Neural progenitor cell (in vitro differentiated cells): ENCODE results near the gene EPN2. TPM values are rescaled to one million over a fixed set of nuclear protein-coding genes. Genes with fewer than 3 reads are reported as not detected.

ENCODE experiments used
- DNase-seq: peaks from one replicate; pipeline ENCODE4 v3.0.0-alpha.2; 2016; ENCODE audit warnings: low spot score
- H2AFZ ChIP-seq: fragments of 200-600 bp; sonication (generic); replicated peaks from 2 replicates; pipeline ENCODE4 v1.6.1; 2016; ENCODE audit warnings: antibody characterized with exemption
- H3F3A ChIP-seq: fragments of 200-600 bp; sonication (generic); 2 replicates; pipeline ENCODE4 v1.6.1; 2016; ENCODE audit warnings: antibody characterized with exemption, low read depth
- H3K27ac ChIP-seq: fragments of 200-600 bp; sonication (generic); 2 replicates; pipeline ENCODE4 v1.5.1; 2016; ENCODE audit warnings: mild to moderate bottlenecking
- H3K27me3 ChIP-seq: fragments of 200-600 bp; sonication (generic); 2 replicates; pipeline ENCODE4 v1.6.1; 2016; ENCODE audit warnings: mild to moderate bottlenecking, moderate library complexity
- H3K36me3 ChIP-seq: fragments of 200-600 bp; sonication (generic); 2 replicates; pipeline ENCODE4 v1.5.1; 2016
- H3K4me1 ChIP-seq: fragments of 200-600 bp; sonication (generic); 2 replicates; pipeline ENCODE4 v1.6.1; 2016; ENCODE audit warnings: mixed run types
- H3K4me2 ChIP-seq: fragments of 200-600 bp; sonication (generic); 2 replicates; pipeline ENCODE4 v1.6.1; 2016
- H3K4me3 ChIP-seq: fragments of 200-600 bp; sonication (generic); 2 replicates; pipeline ENCODE4 v1.5.1; 2016
- H3K79me2 ChIP-seq: fragments of 200-600 bp; sonication (generic); 2 replicates; pipeline ENCODE4 v1.6.1; 2016; ENCODE audit warnings: low read depth
- H3K9ac ChIP-seq: fragments of 200-600 bp; sonication (generic); 2 replicates; pipeline ENCODE4 v1.6.1; 2016
- H3K9me3 ChIP-seq: fragments of 200-600 bp; sonication (generic); 2 replicates; pipeline ENCODE4 v1.5.1; 2016; ENCODE audit warnings: low read depth
- H4K20me1 ChIP-seq: fragments of 200-600 bp; sonication (generic); 2 replicates; pipeline ENCODE4 v1.6.1; 2016; ENCODE audit warnings: low read depth
- H3K27ac Mint-ChIP-seq: 3 replicates; pipeline ENCODE4 v1.8.0; 2021; ENCODE audit warnings: mixed read lengths
- H3K27me3 Mint-ChIP-seq: 2 replicates; pipeline ENCODE4 v1.8.0; 2022; ENCODE audit warnings: low read depth, mild to moderate bottlenecking, inconsistent platforms, moderate library complexity, mixed read lengths; ENCODE audit not compliant: insufficient read depth
- H3K36me3 Mint-ChIP-seq: 3 replicates; pipeline ENCODE4 v1.8.0; 2021; ENCODE audit warnings: mixed read lengths
- H3K4me1 Mint-ChIP-seq: 3 replicates; pipeline ENCODE4 v1.8.0; 2021; ENCODE audit warnings: mixed read lengths
- H3K4me3 Mint-ChIP-seq: 3 replicates; pipeline ENCODE4 v1.8.0; 2021; ENCODE audit warnings: mild to moderate bottlenecking, moderate library complexity, mixed read lengths
- H3K9me3 Mint-ChIP-seq: 3 replicates; pipeline ENCODE4 v1.8.0; 2020; ENCODE audit warnings: mixed read lengths
- EZH2 ChIP-seq: fragments of 200-600 bp; sonication (generic); IDR thresholded peaks from 2 replicates; pipeline ENCODE4 v1.6.1; 2017; ENCODE audit warnings: antibody characterized with exemption, mild to moderate bottlenecking, moderate library complexity
- EZH2phosphoT487 ChIP-seq: fragments of 200-600 bp; sonication (generic); IDR thresholded peaks from 2 replicates; pipeline ENCODE4 v1.6.1; 2017; ENCODE audit warnings: antibody characterized with exemption
- total RNA-seq: library from RNA; depleted of rRNA; stranded (reverse); fragments of >200 nt; gene quantifications from 2 replicates; pipeline ENCODE4 v1.2.3, GENCODE V29; 2015; ENCODE audit warnings: low replicate concordance
- TF ChIP-seq, protein P1 (sequence below): fragments of 200-600 bp; sonication (generic); IDR thresholded peaks from 2 replicates; pipeline ENCODE4 v1.5.1; 2017; ENCODE audit warnings: antibody characterized with exemption, mild to moderate bottlenecking

Gene EPN2
- total RNA-seq, 1 donor from 2014 or later = 30.5 TPM

DNA sequence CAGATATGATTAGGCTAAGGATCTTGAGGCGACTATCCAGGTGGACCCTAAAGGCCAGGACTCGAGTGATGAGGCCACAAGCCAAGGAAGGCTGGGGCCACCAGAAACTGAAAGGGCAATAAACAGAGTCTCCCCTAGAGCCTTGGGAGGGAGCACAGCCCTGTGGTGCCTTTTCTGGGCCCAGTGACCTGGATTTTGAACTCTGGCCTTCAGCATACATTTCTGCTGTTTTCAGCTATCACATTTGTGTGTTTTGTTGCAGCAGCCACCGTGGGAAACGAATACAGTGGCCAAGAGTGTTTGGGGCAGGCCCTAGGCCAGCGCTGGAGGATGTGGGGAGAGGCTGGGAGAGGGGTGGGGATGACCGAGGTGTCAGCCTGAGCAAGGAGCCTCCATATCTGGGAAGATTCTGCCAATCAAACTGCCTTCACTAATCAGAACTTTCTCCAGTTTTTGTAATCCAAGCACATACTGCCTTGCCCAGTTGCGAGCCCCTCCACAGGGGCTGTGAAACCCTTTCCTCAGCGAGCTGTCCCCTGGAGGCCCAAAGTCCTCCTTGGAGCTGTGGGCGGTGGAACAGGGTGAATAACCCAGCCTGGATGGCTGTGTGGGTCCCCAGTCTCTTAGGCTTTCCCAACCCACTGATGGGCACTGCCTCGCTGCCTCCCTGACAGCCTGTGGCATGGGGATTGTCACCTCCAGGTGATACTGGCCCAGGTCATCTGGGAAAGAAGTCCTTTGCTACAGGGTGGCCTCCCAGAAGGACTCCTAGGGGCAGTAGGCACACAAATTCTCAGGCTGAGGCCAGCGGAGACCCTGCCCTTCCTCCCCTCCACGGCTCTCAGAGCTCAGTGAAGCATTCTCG, 108.6 kb downstream of the EPN2 start:
- peaks cover 22% of the 10 kb centered on the region for H3K4me1 Mint-ChIP-seq

GRCh38 chr17:19346351-19347255, 109.4 kb downstream of the EPN2 start:
- Histone ChIP-seq H3K9ac (no peak overlapping the region), H3K27me3 (no peaks in the 10 kb centered on the region), H3K36me3 (no peaks in the 10 kb centered on the region), H4K20me1 (no peaks in the 10 kb centered on the region), H3K4me1 (peaks cover 4% of the 10 kb centered on the region), H3K4me3 (no peak overlapping the region), H2AFZ (no peak overlapping the region), H3F3A (peaks cover 1% of the 10 kb centered on the region), H3K4me2 (no peak overlapping the region), H3K79me2 (no peaks in the 10 kb centered on the region), H3K27ac (no peak overlapping the region), H3K9me3 (no peaks in the 10 kb centered on the region)
- Mint-ChIP-seq H3K27ac (peak overlapping the region; percentile 35), H3K9me3 (no peaks in the 10 kb centered on the region), H3K4me1 (peaks cover 17% of the 10 kb centered on the region), H3K36me3 (peaks cover 5% of the 10 kb centered on the region), H3K4me3 (no peak overlapping the region), H3K27me3 (peaks cover 2% of the 10 kb centered on the region)
- TF ChIP-seq EZH2phosphoT487 (no peak), EZH2 (no peak)
- TF ChIP-seq, protein P1, sequence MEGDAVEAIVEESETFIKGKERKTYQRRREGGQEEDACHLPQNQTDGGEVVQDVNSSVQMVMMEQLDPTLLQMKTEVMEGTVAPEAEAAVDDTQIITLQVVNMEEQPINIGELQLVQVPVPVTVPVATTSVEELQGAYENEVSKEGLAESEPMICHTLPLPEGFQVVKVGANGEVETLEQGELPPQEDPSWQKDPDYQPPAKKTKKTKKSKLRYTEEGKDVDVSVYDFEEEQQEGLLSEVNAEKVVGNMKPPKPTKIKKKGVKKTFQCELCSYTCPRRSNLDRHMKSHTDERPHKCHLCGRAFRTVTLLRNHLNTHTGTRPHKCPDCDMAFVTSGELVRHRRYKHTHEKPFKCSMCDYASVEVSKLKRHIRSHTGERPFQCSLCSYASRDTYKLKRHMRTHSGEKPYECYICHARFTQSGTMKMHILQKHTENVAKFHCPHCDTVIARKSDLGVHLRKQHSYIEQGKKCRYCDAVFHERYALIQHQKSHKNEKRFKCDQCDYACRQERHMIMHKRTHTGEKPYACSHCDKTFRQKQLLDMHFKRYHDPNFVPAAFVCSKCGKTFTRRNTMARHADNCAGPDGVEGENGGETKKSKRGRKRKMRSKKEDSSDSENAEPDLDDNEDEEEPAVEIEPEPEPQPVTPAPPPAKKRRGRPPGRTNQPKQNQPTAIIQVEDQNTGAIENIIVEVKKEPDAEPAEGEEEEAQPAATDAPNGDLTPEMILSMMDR = no peak
- DNase-seq = no peak

More for the DNA sequence above, 108.6 kb downstream of the EPN2 start:
- TF ChIP-seq EZH2phosphoT487 = no peak
- no peak for TF ChIP-seq EZH2
- TF ChIP-seq, protein P1 = no peak
- Histone ChIP-seq H3K36me3 (no peaks in the 10 kb centered on the region), H3K4me3 (no peak overlapping the region), H4K20me1 (no peaks in the 10 kb centered on the region), H3K9me3 (no peaks in the 10 kb centered on the region), H3K27me3 (no peaks in the 10 kb centered on the region), H3F3A (peaks cover 4% of the 10 kb centered on the region), H3K4me1 (peaks cover 6% of the 10 kb centered on the region), H3K79me2 (no peaks in the 10 kb centered on the region), H3K4me2 (no peak overlapping the region), H3K9ac (no peak overlapping the region), H2AFZ (no peak overlapping the region), H3K27ac (no peak overlapping the region)
- no peak for DNase-seq
- Mint-ChIP-seq H3K36me3 (peaks cover 5% of the 10 kb centered on the region), H3K27ac (peak overlapping the region; percentile 66), H3K27me3 (peaks cover 3% of the 10 kb centered on the region), H3K9me3 (no peaks in the 10 kb centered on the region), H3K4me3 (no peak overlapping the region)

GRCh38 chr17:19347323-19348080, 110.3 kb downstream of the EPN2 start:
- no peak for DNase-seq
- Histone ChIP-seq H3K27ac (no peak overlapping the region), H3K36me3 (no peaks in the 10 kb centered on the region), H3F3A (no peaks in the 10 kb centered on the region), H3K79me2 (no peaks in the 10 kb centered on the region), H3K9ac (no peak overlapping the region), H3K4me2 (no peak overlapping the region), H3K9me3 (no peaks in the 10 kb centered on the region), H3K27me3 (no peaks in the 10 kb centered on the region), H3K4me1 (no peaks in the 10 kb centered on the region), H3K4me3 (no peak overlapping the region), H2AFZ (no peak overlapping the region), H4K20me1 (no peaks in the 10 kb centered on the region)
- no peak overlapping the region for H3K4me3 Mint-ChIP-seq
- no peak for TF ChIP-seq EZH2phosphoT487
- no peak for TF ChIP-seq EZH2
- TF ChIP-seq, protein P1 = no peak
- peaks cover 2% of the 10 kb centered on the region for H3K36me3 Mint-ChIP-seq
- no peaks in the 10 kb centered on the region for H3K9me3 Mint-ChIP-seq
- H3K4me1 Mint-ChIP-seq = peaks cover 10% of the 10 kb centered on the region
- no peak overlapping the region for H3K27ac Mint-ChIP-seq
- H3K27me3 Mint-ChIP-seq = peaks cover 2% of the 10 kb centered on the region
